Ishikawa (cell line): Measurements from ENCODE around the gene SGSM1.

Experiments
- CEBPB ChIP-seq: IDR thresholded peaks from 2 replicates; pipeline ENCODE4 v1.6.1; 2012
- CREB1 ChIP-seq: IDR thresholded peaks from 2 replicates; pipeline ENCODE4 v1.6.1; 2012; ENCODE audit warnings: low read depth
- EGR1 ChIP-seq: IDR thresholded peaks from 2 replicates; pipeline ENCODE4 v1.6.1; 2012
- EP300 ChIP-seq: IDR thresholded peaks from 2 replicates; pipeline ENCODE4 v1.6.1; 2012; ENCODE audit warnings: borderline replicate concordance
- FOXM1 ChIP-seq: IDR thresholded peaks from 2 replicates; pipeline ENCODE4 v1.6.1; 2012; ENCODE audit warnings: low read depth, borderline replicate concordance
- NFIC ChIP-seq: IDR thresholded peaks from 2 replicates; pipeline ENCODE4 v1.6.1; 2012
- RAD21 ChIP-seq: IDR thresholded peaks from 2 replicates; pipeline ENCODE4 v1.6.1; 2012; ENCODE audit warnings: low read depth
- TAF1 ChIP-seq: IDR thresholded peaks from 2 replicates; pipeline ENCODE4 v1.6.1; 2012; ENCODE audit warnings: low read depth, mild to moderate bottlenecking
- TCF12 ChIP-seq: IDR thresholded peaks from 2 replicates; pipeline ENCODE4 v1.6.1; 2012; ENCODE audit warnings: low read depth
- YY1 ChIP-seq: IDR thresholded peaks from 2 replicates; pipeline ENCODE4 v1.6.1; 2012; ENCODE audit warnings: low read depth
- ZBTB7A ChIP-seq: IDR thresholded peaks from 2 replicates; pipeline ENCODE4 v1.6.1; 2012; ENCODE audit warnings: low read depth
- TF ChIP-seq, protein P1 (sequence below): IDR thresholded peaks from 2 replicates; pipeline ENCODE4 v1.6.1; 2012
- TF ChIP-seq, protein P2 (sequence below): IDR thresholded peaks from 2 replicates; pipeline ENCODE4 v1.6.1; 2012; ENCODE audit warnings: low read depth, mild to moderate bottlenecking
- TF ChIP-seq, protein P3 (sequence below): IDR thresholded peaks from 2 replicates; pipeline ENCODE4 v1.6.1; 2012

DNA sequence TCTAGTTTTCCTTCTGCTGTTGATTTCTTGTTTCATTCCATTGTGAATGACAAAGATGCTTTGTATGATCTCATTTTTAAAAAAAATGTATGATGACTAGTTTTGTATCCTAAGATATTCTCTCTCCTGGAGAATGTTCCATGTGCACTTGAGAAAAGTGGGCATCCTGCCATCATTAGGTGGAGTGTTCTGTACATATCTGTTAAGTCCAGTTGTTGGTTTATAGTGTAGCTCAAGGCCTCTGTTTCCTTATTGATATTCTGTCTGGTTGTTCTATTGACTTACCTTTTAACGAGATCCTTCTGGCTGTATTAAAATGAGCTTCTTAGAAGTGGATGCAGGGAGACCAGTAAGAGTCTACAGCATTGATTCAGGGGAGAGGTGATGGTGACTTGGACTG is 35.2 kb downstream of the SGSM1 start:
- TF ChIP-seq EGR1 = no peak
- TF ChIP-seq TAF1 = no peak
- TF ChIP-seq, protein P1, sequence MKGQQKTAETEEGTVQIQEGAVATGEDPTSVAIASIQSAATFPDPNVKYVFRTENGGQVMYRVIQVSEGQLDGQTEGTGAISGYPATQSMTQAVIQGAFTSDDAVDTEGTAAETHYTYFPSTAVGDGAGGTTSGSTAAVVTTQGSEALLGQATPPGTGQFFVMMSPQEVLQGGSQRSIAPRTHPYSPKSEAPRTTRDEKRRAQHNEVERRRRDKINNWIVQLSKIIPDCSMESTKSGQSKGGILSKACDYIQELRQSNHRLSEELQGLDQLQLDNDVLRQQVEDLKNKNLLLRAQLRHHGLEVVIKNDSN = no peak
- no peak for TF ChIP-seq ZBTB7A
- TF ChIP-seq, protein P2, sequence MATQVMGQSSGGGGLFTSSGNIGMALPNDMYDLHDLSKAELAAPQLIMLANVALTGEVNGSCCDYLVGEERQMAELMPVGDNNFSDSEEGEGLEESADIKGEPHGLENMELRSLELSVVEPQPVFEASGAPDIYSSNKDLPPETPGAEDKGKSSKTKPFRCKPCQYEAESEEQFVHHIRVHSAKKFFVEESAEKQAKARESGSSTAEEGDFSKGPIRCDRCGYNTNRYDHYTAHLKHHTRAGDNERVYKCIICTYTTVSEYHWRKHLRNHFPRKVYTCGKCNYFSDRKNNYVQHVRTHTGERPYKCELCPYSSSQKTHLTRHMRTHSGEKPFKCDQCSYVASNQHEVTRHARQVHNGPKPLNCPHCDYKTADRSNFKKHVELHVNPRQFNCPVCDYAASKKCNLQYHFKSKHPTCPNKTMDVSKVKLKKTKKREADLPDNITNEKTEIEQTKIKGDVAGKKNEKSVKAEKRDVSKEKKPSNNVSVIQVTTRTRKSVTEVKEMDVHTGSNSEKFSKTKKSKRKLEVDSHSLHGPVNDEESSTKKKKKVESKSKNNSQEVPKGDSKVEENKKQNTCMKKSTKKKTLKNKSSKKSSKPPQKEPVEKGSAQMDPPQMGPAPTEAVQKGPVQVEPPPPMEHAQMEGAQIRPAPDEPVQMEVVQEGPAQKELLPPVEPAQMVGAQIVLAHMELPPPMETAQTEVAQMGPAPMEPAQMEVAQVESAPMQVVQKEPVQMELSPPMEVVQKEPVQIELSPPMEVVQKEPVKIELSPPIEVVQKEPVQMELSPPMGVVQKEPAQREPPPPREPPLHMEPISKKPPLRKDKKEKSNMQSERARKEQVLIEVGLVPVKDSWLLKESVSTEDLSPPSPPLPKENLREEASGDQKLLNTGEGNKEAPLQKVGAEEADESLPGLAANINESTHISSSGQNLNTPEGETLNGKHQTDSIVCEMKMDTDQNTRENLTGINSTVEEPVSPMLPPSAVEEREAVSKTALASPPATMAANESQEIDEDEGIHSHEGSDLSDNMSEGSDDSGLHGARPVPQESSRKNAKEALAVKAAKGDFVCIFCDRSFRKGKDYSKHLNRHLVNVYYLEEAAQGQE = no peak
- no peak for TF ChIP-seq YY1
- TF ChIP-seq EP300 = no peak
- TF ChIP-seq CEBPB = no peak
- no peak for TF ChIP-seq TCF12
- no peak for TF ChIP-seq RAD21
- TF ChIP-seq CREB1 = no peak
- no peak for TF ChIP-seq FOXM1
- TF ChIP-seq, protein P3, sequence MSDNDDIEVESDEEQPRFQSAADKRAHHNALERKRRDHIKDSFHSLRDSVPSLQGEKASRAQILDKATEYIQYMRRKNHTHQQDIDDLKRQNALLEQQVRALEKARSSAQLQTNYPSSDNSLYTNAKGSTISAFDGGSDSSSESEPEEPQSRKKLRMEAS = no peak
- no peak for TF ChIP-seq NFIC
